GM12878 (cell line): ENCODE data around the gene ASIC1.

Experiments used
- NFXL1 ChIP-seq: fragments of 450-650 bp; IDR thresholded peaks from 2 replicates; pipeline ENCODE4 v1.6.1; 2017; ENCODE audit warnings: antibody characterized with exemption, mild to moderate bottlenecking, borderline replicate concordance
- NR2C1 ChIP-seq: fragments of 450-650 bp; IDR thresholded peaks from 2 replicates; pipeline ENCODE4 v1.6.1; 2017; ENCODE audit warnings: antibody characterized with exemption, mild to moderate bottlenecking, moderate library complexity
- POLR2A ChIP-seq: IDR thresholded peaks from 2 replicates; pipeline ENCODE4 v1.6.1; 2011; ENCODE audit warnings: low read depth, mild to moderate bottlenecking, low read length
- POLR2AphosphoS5 ChIP-seq: IDR thresholded peaks from 2 replicates; pipeline ENCODE4 v1.6.1; 2011; ENCODE audit warnings: mild to moderate bottlenecking, low read length, inconsistent platforms
- RFX5 ChIP-seq: IDR thresholded peaks from 2 replicates; pipeline ENCODE4 v1.6.1; 2011; ENCODE audit warnings: low read depth, low read length, improper control_type of control experiment
- RUNX3 ChIP-seq: IDR thresholded peaks from 2 replicates; pipeline ENCODE4 v1.6.1; 2012; ENCODE audit warnings: low read length, inconsistent platforms
- SREBF2 ChIP-seq: IDR thresholded peaks from 2 replicates; pipeline ENCODE4 v1.6.1; 2012; ENCODE audit warnings: mild to moderate bottlenecking, low read length
- SRF ChIP-seq, 2 experiments: IDR thresholded peaks; 2 replicates each; pipeline ENCODE4 v1.6.1; 2011; ENCODE audit warnings: low read depth in 2 of 2, low read length in 2 of 2, mild to moderate bottlenecking in 1 of 2, moderate library complexity in 1 of 2
- TAF1 ChIP-seq: IDR thresholded peaks from 2 replicates; pipeline ENCODE4 v1.6.1; 2011; ENCODE audit warnings: mild to moderate bottlenecking, low read depth, low read length, borderline replicate concordance
- TF ChIP-seq, protein P1 (sequence below), 3 experiments: IDR thresholded peaks in 2 of 3; conservative IDR thresholded peaks in 1 of 3; 2 replicates each; pipeline ENCODE4 v1.5.1; 2011; ENCODE audit warnings: low read depth in 3 of 3, low read length in 3 of 3, mild to moderate bottlenecking in 3 of 3, control low read depth in 2 of 3, moderate library complexity in 2 of 3, inconsistent platforms in 1 of 3, mixed read lengths in 1 of 3; ENCODE audit not compliant: control insufficient read depth in 2 of 3, insufficient read depth in 1 of 3; ENCODE audit errors: extremely low read depth in 1 of 3
- TF ChIP-seq, protein P2 (sequence below): IDR thresholded peaks from 2 replicates; pipeline ENCODE4 v1.6.1; 2011; ENCODE audit warnings: mild to moderate bottlenecking, low read depth, low read length, moderate library complexity; ENCODE audit not compliant: insufficient replicate concordance
- TF ChIP-seq, protein P3 (sequence below): IDR thresholded peaks from 2 replicates; pipeline ENCODE4 v1.6.1; 2012; ENCODE audit warnings: low read length, inconsistent platforms
- TF ChIP-seq, protein P4 (sequence below): fragments of 450-650 bp; IDR thresholded peaks from 2 replicates; pipeline ENCODE4 v1.6.1; 2014; ENCODE audit warnings: mild to moderate bottlenecking

DNA sequence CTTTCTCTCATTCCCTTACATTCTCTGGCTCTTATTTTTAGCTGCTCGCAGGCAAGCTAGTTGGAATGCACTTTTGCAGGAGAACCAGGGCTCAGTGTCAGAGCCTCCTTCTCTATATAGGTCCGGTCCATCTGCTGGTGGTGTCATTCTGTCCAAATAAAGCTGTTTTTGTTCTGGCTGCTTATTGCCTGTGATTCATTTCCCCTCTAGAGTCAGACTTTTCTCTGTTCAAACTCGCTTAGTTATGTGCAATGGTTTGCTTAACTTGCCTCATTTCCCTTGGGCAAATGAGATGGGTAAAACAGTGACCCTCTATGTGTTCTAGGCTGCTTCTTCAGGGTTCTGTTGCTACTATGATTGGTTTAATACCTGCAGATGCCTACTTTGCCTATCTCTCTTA, 30.6 kb downstream of the ASIC1 start:
- TF ChIP-seq SRF (IDR thresholded peaks at IDR 0.05; ENCODE audit: low read depth in 2 of 2, low read length in 2 of 2) (no peak), NR2C1 (no peak), RFX5 (no peak), POLR2AphosphoS5 (no peak), SREBF2 (no peak), POLR2A (no peak), TAF1 (no peak), NFXL1 (no peak), RUNX3 (no peak)
- TF ChIP-seq, protein P1, sequence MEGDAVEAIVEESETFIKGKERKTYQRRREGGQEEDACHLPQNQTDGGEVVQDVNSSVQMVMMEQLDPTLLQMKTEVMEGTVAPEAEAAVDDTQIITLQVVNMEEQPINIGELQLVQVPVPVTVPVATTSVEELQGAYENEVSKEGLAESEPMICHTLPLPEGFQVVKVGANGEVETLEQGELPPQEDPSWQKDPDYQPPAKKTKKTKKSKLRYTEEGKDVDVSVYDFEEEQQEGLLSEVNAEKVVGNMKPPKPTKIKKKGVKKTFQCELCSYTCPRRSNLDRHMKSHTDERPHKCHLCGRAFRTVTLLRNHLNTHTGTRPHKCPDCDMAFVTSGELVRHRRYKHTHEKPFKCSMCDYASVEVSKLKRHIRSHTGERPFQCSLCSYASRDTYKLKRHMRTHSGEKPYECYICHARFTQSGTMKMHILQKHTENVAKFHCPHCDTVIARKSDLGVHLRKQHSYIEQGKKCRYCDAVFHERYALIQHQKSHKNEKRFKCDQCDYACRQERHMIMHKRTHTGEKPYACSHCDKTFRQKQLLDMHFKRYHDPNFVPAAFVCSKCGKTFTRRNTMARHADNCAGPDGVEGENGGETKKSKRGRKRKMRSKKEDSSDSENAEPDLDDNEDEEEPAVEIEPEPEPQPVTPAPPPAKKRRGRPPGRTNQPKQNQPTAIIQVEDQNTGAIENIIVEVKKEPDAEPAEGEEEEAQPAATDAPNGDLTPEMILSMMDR (IDR thresholded peaks at IDR 0.05 in 2 of 3, conservative IDR thresholded peaks at IDR 0.05 in 1 of 3; ENCODE audit: control insufficient read depth in 2 of 3, extremely low read depth in 1 of 3, insufficient read depth in 1 of 3, low read depth in 3 of 3, low read length in 3 of 3), result no peak
- TF ChIP-seq, protein P2, sequence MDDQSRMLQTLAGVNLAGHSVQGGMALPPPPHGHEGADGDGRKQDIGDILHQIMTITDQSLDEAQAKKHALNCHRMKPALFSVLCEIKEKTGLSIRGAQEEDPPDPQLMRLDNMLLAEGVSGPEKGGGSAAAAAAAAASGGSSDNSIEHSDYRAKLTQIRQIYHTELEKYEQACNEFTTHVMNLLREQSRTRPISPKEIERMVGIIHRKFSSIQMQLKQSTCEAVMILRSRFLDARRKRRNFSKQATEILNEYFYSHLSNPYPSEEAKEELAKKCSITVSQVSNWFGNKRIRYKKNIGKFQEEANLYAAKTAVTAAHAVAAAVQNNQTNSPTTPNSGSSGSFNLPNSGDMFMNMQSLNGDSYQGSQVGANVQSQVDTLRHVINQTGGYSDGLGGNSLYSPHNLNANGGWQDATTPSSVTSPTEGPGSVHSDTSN, result no peak
- TF ChIP-seq, protein P3, sequence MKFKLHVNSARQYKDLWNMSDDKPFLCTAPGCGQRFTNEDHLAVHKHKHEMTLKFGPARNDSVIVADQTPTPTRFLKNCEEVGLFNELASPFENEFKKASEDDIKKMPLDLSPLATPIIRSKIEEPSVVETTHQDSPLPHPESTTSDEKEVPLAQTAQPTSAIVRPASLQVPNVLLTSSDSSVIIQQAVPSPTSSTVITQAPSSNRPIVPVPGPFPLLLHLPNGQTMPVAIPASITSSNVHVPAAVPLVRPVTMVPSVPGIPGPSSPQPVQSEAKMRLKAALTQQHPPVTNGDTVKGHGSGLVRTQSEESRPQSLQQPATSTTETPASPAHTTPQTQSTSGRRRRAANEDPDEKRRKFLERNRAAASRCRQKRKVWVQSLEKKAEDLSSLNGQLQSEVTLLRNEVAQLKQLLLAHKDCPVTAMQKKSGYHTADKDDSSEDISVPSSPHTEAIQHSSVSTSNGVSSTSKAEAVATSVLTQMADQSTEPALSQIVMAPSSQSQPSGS, result no peak
- TF ChIP-seq, protein P4, sequence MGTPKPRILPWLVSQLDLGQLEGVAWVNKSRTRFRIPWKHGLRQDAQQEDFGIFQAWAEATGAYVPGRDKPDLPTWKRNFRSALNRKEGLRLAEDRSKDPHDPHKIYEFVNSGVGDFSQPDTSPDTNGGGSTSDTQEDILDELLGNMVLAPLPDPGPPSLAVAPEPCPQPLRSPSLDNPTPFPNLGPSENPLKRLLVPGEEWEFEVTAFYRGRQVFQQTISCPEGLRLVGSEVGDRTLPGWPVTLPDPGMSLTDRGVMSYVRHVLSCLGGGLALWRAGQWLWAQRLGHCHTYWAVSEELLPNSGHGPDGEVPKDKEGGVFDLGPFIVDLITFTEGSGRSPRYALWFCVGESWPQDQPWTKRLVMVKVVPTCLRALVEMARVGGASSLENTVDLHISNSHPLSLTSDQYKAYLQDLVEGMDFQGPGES, result no peak
